H9 (cell line): Measurements from ENCODE around the gene SHB. TPM values are rescaled to one million over a fixed set of nuclear protein-coding genes. Genes with fewer than 3 reads are reported as not detected.

ENCODE experiments used
- DNase-seq: peaks from one replicate; pipeline ENCODE4 v3.0.0-alpha.2; 2017
- H2AFZ ChIP-seq: one replicate; pipeline ENCODE4 v1.6.1; 2013; ENCODE audit warnings: mild to moderate bottlenecking, low read length, control low read depth, moderate library complexity
- H2AK5ac ChIP-seq: 2 replicates; pipeline ENCODE4 v1.6.1; 2013; ENCODE audit warnings: low read length, control low read depth, mixed read lengths; ENCODE audit not compliant: insufficient read length
- H2BK120ac ChIP-seq: one replicate; pipeline ENCODE4 v1.6.1; 2013; ENCODE audit warnings: low read depth, mild to moderate bottlenecking, low read length, control low read depth, inconsistent platforms; ENCODE audit not compliant: poor library complexity, severe bottlenecking
- H2BK12ac ChIP-seq: 2 replicates; pipeline ENCODE4 v1.6.1; 2013; ENCODE audit warnings: low read length, control low read depth, mixed read lengths, low read depth; ENCODE audit not compliant: insufficient read length
- H2BK15ac ChIP-seq: 2 replicates; pipeline ENCODE4 v1.6.1; 2013; ENCODE audit warnings: low read depth, low read length, control low read depth
- H2BK20ac ChIP-seq: one replicate; pipeline ENCODE4 v1.6.1; 2013; ENCODE audit warnings: low read depth, mild to moderate bottlenecking, low read length, control low read depth, inconsistent platforms; ENCODE audit not compliant: poor library complexity, severe bottlenecking
- H2BK5ac ChIP-seq: 2 replicates; pipeline ENCODE4 v1.6.1; 2013; ENCODE audit warnings: low read length, control low read depth, mixed read lengths; ENCODE audit not compliant: insufficient read length
- H3K14ac ChIP-seq: 2 replicates; pipeline ENCODE4 v1.6.1; 2013; ENCODE audit warnings: low read length, control low read depth; ENCODE audit not compliant: insufficient read depth
- H3K18ac ChIP-seq: 2 replicates; pipeline ENCODE4 v1.6.1; 2013; ENCODE audit warnings: low read depth, mild to moderate bottlenecking, mixed read lengths, low read length, control low read depth; ENCODE audit not compliant: insufficient read length
- H3K23ac ChIP-seq: 2 replicates; pipeline ENCODE4 v1.6.1; 2013; ENCODE audit warnings: low read length, control low read depth, mixed read lengths, low read depth; ENCODE audit not compliant: insufficient read length
- H3K23me2 ChIP-seq: 2 replicates; pipeline ENCODE4 v1.6.1; 2013; ENCODE audit warnings: low read depth, mild to moderate bottlenecking, mixed read lengths, low read length, control low read depth; ENCODE audit not compliant: insufficient read length, poor library complexity, severe bottlenecking
- H3K27ac ChIP-seq: 2 replicates; pipeline ENCODE4 v1.5.1; 2013; ENCODE audit warnings: low read length, control low read depth, mixed read lengths, low read depth; ENCODE audit not compliant: insufficient read length
- H3K27me3 ChIP-seq: 2 replicates; pipeline ENCODE4 v1.6.1; 2013; ENCODE audit warnings: low read length, control low read depth, inconsistent platforms; ENCODE audit not compliant: insufficient read depth
- H3K4ac ChIP-seq: 2 replicates; pipeline ENCODE4 v1.6.1; 2013; ENCODE audit warnings: low read depth, mild to moderate bottlenecking, control low read depth, inconsistent platforms, low read length, moderate library complexity
- H3K4me1 ChIP-seq: 2 replicates; pipeline ENCODE4 v1.6.1; 2013; ENCODE audit warnings: low read length, control low read depth, inconsistent platforms; ENCODE audit not compliant: insufficient read depth
- H3K4me2 ChIP-seq: 2 replicates; pipeline ENCODE4 v1.6.1; 2013; ENCODE audit warnings: low read length, control low read depth, mixed read lengths; ENCODE audit not compliant: insufficient read length, insufficient read depth
- H3K56ac ChIP-seq: 2 replicates; pipeline ENCODE4 v1.6.1; 2013; ENCODE audit warnings: low read depth, mild to moderate bottlenecking, mixed read lengths, low read length, control low read depth; ENCODE audit not compliant: insufficient read length
- H3K79me1 ChIP-seq: 2 replicates; pipeline ENCODE4 v1.6.1; 2013; ENCODE audit warnings: low read depth, mild to moderate bottlenecking, moderate library complexity, low read length, control low read depth, inconsistent platforms; ENCODE audit not compliant: insufficient read depth, poor library complexity, severe bottlenecking
- H3K79me2 ChIP-seq: 2 replicates; pipeline ENCODE4 v1.6.1; 2013; ENCODE audit warnings: low read length, control low read depth, inconsistent platforms; ENCODE audit not compliant: insufficient read depth
- H3K9ac ChIP-seq: 2 replicates; pipeline ENCODE4 v1.6.1; 2013; ENCODE audit warnings: low read length, control low read depth, mixed read lengths; ENCODE audit not compliant: insufficient read length; ENCODE audit errors: extremely low read depth
- H3K9me3 ChIP-seq: one replicate; pipeline ENCODE4 v1.6.1; 2013; ENCODE audit warnings: low read depth, low read length, inconsistent platforms; ENCODE audit not compliant: control insufficient read depth
- H3T11ph ChIP-seq: one replicate; pipeline ENCODE4 v1.6.1; 2013; ENCODE audit warnings: mild to moderate bottlenecking, low read length, control low read depth, inconsistent platforms
- H4K20me1 ChIP-seq: one replicate; pipeline ENCODE4 v1.6.1; 2013; ENCODE audit not compliant: control insufficient read depth, insufficient read length, insufficient read depth
- H4K5ac ChIP-seq: 2 replicates; pipeline ENCODE4 v1.6.1; 2013; ENCODE audit warnings: low read depth, mild to moderate bottlenecking, mixed read lengths, low read length, control low read depth; ENCODE audit not compliant: insufficient read length
- H4K8ac ChIP-seq: replicated peaks from 2 replicates; pipeline ENCODE4 v1.6.1; 2013; ENCODE audit warnings: low read length, control low read depth, mixed read lengths, low read depth; ENCODE audit not compliant: insufficient read length
- H4K91ac ChIP-seq: 2 replicates; pipeline ENCODE4 v1.6.1; 2013; ENCODE audit warnings: low read depth, mild to moderate bottlenecking, moderate library complexity, mixed read lengths, low read length, control low read depth; ENCODE audit not compliant: insufficient read length
- H3K27ac Mint-ChIP-seq, 3 experiments: 2 replicates in 2 of 3; 3 replicates in 1 of 3; pipeline ENCODE4 v1.8.0; 2020 to 2021; ENCODE audit warnings: mixed read lengths in 3 of 3, mild to moderate bottlenecking in 1 of 3, moderate library complexity in 1 of 3
- H3K27me3 Mint-ChIP-seq: 2 replicates; pipeline ENCODE4 v1.8.0; 2021; ENCODE audit warnings: low read depth, mild to moderate bottlenecking, moderate library complexity, mixed read lengths
- H3K36me3 Mint-ChIP-seq, 3 experiments: 2 replicates in 2 of 3; 3 replicates in 1 of 3; pipeline ENCODE4 v1.8.0; 2020 to 2021; ENCODE audit warnings: low read depth in 3 of 3, mixed read lengths in 3 of 3; ENCODE audit not compliant: insufficient read depth in 1 of 3
- H3K4me1 Mint-ChIP-seq, 2 experiments: 2 replicates each; pipeline ENCODE4 v1.8.0; 2020; ENCODE audit warnings: mixed read lengths in 2 of 2
- H3K4me3 Mint-ChIP-seq, 2 experiments: 2 replicates in 1 of 2; 3 replicates in 1 of 2; pipeline ENCODE4 v1.8.0; 2020 to 2021; ENCODE audit warnings: mild to moderate bottlenecking in 2 of 2, mixed read lengths in 2 of 2, moderate library complexity in 1 of 2
- H3K9me3 Mint-ChIP-seq, 2 experiments: 2 replicates in 1 of 2; 3 replicates in 1 of 2; pipeline ENCODE4 v1.8.0; 2020; ENCODE audit warnings: mild to moderate bottlenecking in 2 of 2, mixed read lengths in 2 of 2, moderate library complexity in 1 of 2
- WGBS: extraction: QIAGEN DNeasy Blood & Tissue Kit; methylation state at CpG from one replicate; pipeline ENCODE4 v1.1.7; 2013; ENCODE audit warnings: missing lambda C conversion rate, low lambda C conversion rate, mixed read lengths; ENCODE audit not compliant: insufficient read length; ENCODE audit errors: extremely low coverage; 5-methylcytosine and 5-hydroxymethylcytosine counted together
- total RNA-seq: library from RNA; stranded (reverse); gene quantifications from 2 replicates; pipeline ENCODE4 v1.2.1, GENCODE V29; 2021
- TF ChIP-seq, protein P1 (sequence below): fragments of 200-600 bp; sonication (generic); conservative IDR thresholded peaks from 3 replicates; pipeline ENCODE4 v1.8.0; 2021; ENCODE audit warnings: antibody characterized with exemption, mild to moderate bottlenecking

SHB gene
- total RNA-seq, 1 experiment from 2014 or later: 14.6 TPM

DNA sequence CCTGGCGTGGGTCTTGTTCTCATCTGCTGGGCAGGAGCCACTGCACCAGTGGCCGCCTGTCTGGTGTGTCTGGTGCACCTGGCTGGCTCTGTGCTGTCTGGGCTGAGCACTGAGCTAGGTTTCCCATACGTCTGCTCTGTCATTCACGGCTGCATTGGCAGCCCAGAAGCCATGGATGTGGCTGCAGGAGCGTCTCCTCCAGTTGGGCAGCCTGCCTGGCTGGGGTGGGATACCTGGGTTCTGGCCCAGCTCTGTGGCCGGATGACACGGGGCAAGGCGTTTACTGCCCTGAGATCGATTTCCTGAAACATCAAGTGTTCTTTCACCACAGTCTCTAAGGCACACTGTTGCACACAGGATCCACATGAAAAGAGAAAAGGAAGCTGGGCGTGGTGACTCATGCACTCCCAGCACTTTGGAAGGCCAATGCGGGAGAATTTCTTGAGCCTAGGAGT lies 139.6 kb downstream of the SHB start:
- no peak overlapping the region for H3K56ac ChIP-seq
- no peak overlapping the region for H4K91ac ChIP-seq
- Mint-ChIP-seq H3K27me3 (no peaks in the 10 kb centered on the region), H3K4me1 (peaks cover 16 to 23% of the 10 kb centered on the region in 2 experiments), H3K27ac (no peak overlapping the region), H3K4me3 (no peak overlapping the region), H3K36me3 (no peaks in the 10 kb centered on the region; a peak in 2 of 7 replicates), H3K9me3 (no peaks in the 10 kb centered on the region)
- H2BK15ac ChIP-seq: no peak overlapping the region
- no peaks in the 10 kb centered on the region for H3K79me1 ChIP-seq
- H3K27me3 ChIP-seq: no peaks in the 10 kb centered on the region
- H2AFZ ChIP-seq: no peak overlapping the region
- H3K9ac ChIP-seq: no peak overlapping the region
- H4K20me1 ChIP-seq: no peaks in the 10 kb centered on the region
- H4K8ac ChIP-seq: no peak overlapping the region
- no peak overlapping the region for H3K18ac ChIP-seq
- no peak overlapping the region for H3K14ac ChIP-seq
- H3K4me1 ChIP-seq: no peaks in the 10 kb centered on the region
- no peak overlapping the region for H3T11ph ChIP-seq
- H3K9me3 ChIP-seq: no peaks in the 10 kb centered on the region
- no peak overlapping the region for H2BK20ac ChIP-seq
- no peak overlapping the region for H2BK5ac ChIP-seq
- no peak overlapping the region for H2BK12ac ChIP-seq
- H3K79me2 ChIP-seq: no peaks in the 10 kb centered on the region
- H3K4ac ChIP-seq: no peak overlapping the region
- no peak overlapping the region for H4K5ac ChIP-seq
- no peak overlapping the region for H2AK5ac ChIP-seq
- no CpG with 5 or more reads among the region's 11 CpGs for WGBS
- H2BK120ac ChIP-seq: no peak overlapping the region
- no peak overlapping the region for H3K4me2 ChIP-seq
- H3K23me2 ChIP-seq: no peaks in the 10 kb centered on the region
- no peak overlapping the region for H3K27ac ChIP-seq
- no peak for DNase-seq
- TF ChIP-seq, protein P1, sequence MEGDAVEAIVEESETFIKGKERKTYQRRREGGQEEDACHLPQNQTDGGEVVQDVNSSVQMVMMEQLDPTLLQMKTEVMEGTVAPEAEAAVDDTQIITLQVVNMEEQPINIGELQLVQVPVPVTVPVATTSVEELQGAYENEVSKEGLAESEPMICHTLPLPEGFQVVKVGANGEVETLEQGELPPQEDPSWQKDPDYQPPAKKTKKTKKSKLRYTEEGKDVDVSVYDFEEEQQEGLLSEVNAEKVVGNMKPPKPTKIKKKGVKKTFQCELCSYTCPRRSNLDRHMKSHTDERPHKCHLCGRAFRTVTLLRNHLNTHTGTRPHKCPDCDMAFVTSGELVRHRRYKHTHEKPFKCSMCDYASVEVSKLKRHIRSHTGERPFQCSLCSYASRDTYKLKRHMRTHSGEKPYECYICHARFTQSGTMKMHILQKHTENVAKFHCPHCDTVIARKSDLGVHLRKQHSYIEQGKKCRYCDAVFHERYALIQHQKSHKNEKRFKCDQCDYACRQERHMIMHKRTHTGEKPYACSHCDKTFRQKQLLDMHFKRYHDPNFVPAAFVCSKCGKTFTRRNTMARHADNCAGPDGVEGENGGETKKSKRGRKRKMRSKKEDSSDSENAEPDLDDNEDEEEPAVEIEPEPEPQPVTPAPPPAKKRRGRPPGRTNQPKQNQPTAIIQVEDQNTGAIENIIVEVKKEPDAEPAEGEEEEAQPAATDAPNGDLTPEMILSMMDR: no peak
- no peak overlapping the region for H3K23ac ChIP-seq
